IMR-90 (cell line): ENCODE data around the gene AMPD3. TPM values are rescaled to one million over a fixed set of nuclear protein-coding genes. Genes with fewer than 3 reads are reported as not detected.

Source experiments
- ATAC-seq: fragments of 200-7000 bp; cut with Tn5 transposase; 2 replicates; pipeline ENCODE4 v1.9.1; 2020; ENCODE audit warnings: low read depth, mild to moderate bottlenecking, moderate library complexity
- BruUV-seq: library from RNA; stranded (reverse); fragments of 400-500 nt; replicated peaks from 2 replicates; lab custom pipeline; 2021; lab: Mats Ljungman, UMichigan
- CTCF ChIA-PET: fragments of 300-600 bp; formaldehyde crosslinking; extraction: SDS; loops from one replicate; lab custom pipeline; 2021; ENCODE audit warnings: antibody characterized with exemption; lab: Yijun Ruan, JAX
- POLR2A ChIA-PET: fragments of 300-600 bp; sonication (Branson Sonifier 250); formaldehyde crosslinking; loops from one replicate; lab custom pipeline; 2022; ENCODE audit warnings: antibody characterized with exemption; ENCODE audit not compliant: unreplicated experiment; lab: Charles Lee
- DNase-seq: peaks from one replicate; pipeline ENCODE4 v3.0.0; 2013
- H2AFZ ChIP-seq: replicated peaks from 2 replicates; pipeline ENCODE3; 2013; ENCODE audit warnings: low read length, mild to moderate bottlenecking; ENCODE audit not compliant: poor library complexity
- H2AK5ac ChIP-seq: 2 replicates; pipeline ENCODE4 v1.6.1; 2013; ENCODE audit warnings: low read depth, low read length, inconsistent platforms
- H2AK9ac ChIP-seq: replicated peaks from 2 replicates; pipeline ENCODE3; 2013; ENCODE audit warnings: mild to moderate bottlenecking, low read depth, low read length, moderate library complexity; ENCODE audit not compliant: poor library complexity
- H2BK120ac ChIP-seq: 2 replicates; pipeline ENCODE4 v1.6.1; 2013; ENCODE audit warnings: low read depth, low read length, inconsistent platforms
- H2BK15ac ChIP-seq: 3 replicates; pipeline ENCODE4 v1.6.1; 2013; ENCODE audit warnings: low read depth, low read length, inconsistent platforms
- H2BK20ac ChIP-seq: 2 replicates; pipeline ENCODE4 v1.6.1; 2013; ENCODE audit warnings: low read depth, mild to moderate bottlenecking, inconsistent platforms, low read length, moderate library complexity
- H2BK5ac ChIP-seq: 2 replicates; pipeline ENCODE4 v1.6.1; 2013; ENCODE audit warnings: mild to moderate bottlenecking, low read depth, low read length, inconsistent platforms; ENCODE audit not compliant: poor library complexity, severe bottlenecking
- H3K14ac ChIP-seq: replicated peaks from 2 replicates; pipeline ENCODE4 v1.6.1; 2013; ENCODE audit warnings: low read depth, low read length, inconsistent platforms
- H3K18ac ChIP-seq: 2 replicates; pipeline ENCODE4 v1.6.1; 2013; ENCODE audit warnings: low read depth, low read length, control low read depth
- H3K23ac ChIP-seq: 2 replicates; pipeline ENCODE4 v1.6.1; 2013; ENCODE audit warnings: low read depth, low read length, inconsistent platforms
- H3K27ac ChIP-seq: 2 replicates; pipeline ENCODE4 v1.5.1; 2013; ENCODE audit warnings: mild to moderate bottlenecking, control low read depth, low read length; ENCODE audit not compliant: insufficient read depth
- H3K27me3 ChIP-seq: 2 replicates; pipeline ENCODE4 v1.6.1; 2013; ENCODE audit warnings: low read length; ENCODE audit not compliant: control insufficient read depth, insufficient read depth
- H3K36me3 ChIP-seq: 2 replicates; pipeline ENCODE4 v1.6.1; 2013; ENCODE audit warnings: low read length, mixed read lengths; ENCODE audit not compliant: control insufficient read depth, insufficient read depth
- H3K4ac ChIP-seq: 2 replicates; pipeline ENCODE4 v1.6.1; 2013; ENCODE audit warnings: low read depth, low read length, inconsistent platforms
- H3K4me1 ChIP-seq: 2 replicates; pipeline ENCODE4 v1.6.1; 2013; ENCODE audit warnings: low read length, mixed read lengths; ENCODE audit not compliant: control insufficient read depth, insufficient read depth
- H3K4me2 ChIP-seq: 2 replicates; pipeline ENCODE4 v1.6.1; 2013; ENCODE audit warnings: low read depth, mild to moderate bottlenecking, control low read depth, low read length, moderate library complexity
- H3K4me3 ChIP-seq: 2 replicates; pipeline ENCODE4 v1.5.1; 2013; ENCODE audit warnings: low read depth, mild to moderate bottlenecking, control low read depth, low read length, moderate library complexity; ENCODE audit not compliant: insufficient read depth
- H3K56ac ChIP-seq: 2 replicates; pipeline ENCODE4 v1.6.1; 2013; ENCODE audit warnings: low read length, inconsistent platforms; ENCODE audit not compliant: insufficient read depth; ENCODE audit errors: extremely low read depth
- H3K79me1 ChIP-seq, 2 experiments: 2 replicates each; pipeline ENCODE4 v1.6.1; 2013; ENCODE audit warnings: low read length in 2 of 2, inconsistent platforms in 1 of 2, low read depth in 1 of 2
- H3K9ac ChIP-seq: 2 replicates; pipeline ENCODE4 v1.6.1; 2013; ENCODE audit warnings: low read depth, low read length, control low read depth
- H3K9me1 ChIP-seq: 2 replicates; pipeline ENCODE4 v1.6.1; 2013; ENCODE audit warnings: low read length, inconsistent platforms; ENCODE audit not compliant: insufficient read depth
- H3K9me3 ChIP-seq: 2 replicates; pipeline ENCODE4 v1.6.1; 2013; ENCODE audit warnings: low read length; ENCODE audit not compliant: control insufficient read depth, insufficient read depth
- H4K20me1 ChIP-seq: 2 replicates; pipeline ENCODE4 v1.6.1; 2013; ENCODE audit warnings: low read length, inconsistent platforms; ENCODE audit not compliant: insufficient read depth
- H4K5ac ChIP-seq: 2 replicates; pipeline ENCODE4 v1.6.1; 2013; ENCODE audit warnings: mild to moderate bottlenecking, low read depth, low read length, control low read depth
- H4K8ac ChIP-seq, 2 experiments: 2 replicates each; pipeline ENCODE4 v1.6.1; 2013; ENCODE audit warnings: low read depth in 2 of 2, low read length in 2 of 2, control low read depth in 1 of 2, inconsistent platforms in 1 of 2
- H4K91ac ChIP-seq: 2 replicates; pipeline ENCODE4 v1.6.1; 2013; ENCODE audit warnings: low read depth, low read length, inconsistent platforms; ENCODE audit not compliant: insufficient read depth
- CHD1 ChIP-seq: IDR thresholded peaks from 2 replicates; pipeline ENCODE4 v1.6.1; 2012; ENCODE audit warnings: low read depth, low read length, improper control_type of control experiment
- MAFK ChIP-seq: IDR thresholded peaks from 2 replicates; pipeline ENCODE4 v1.6.1; 2012; ENCODE audit warnings: low read depth, low read length, improper control_type of control experiment
- POLR2A ChIP-seq: IDR thresholded peaks from 2 replicates; pipeline ENCODE4 v1.6.1; 2012; ENCODE audit warnings: mild to moderate bottlenecking, low read depth, low read length
- RAD21 ChIP-seq: IDR thresholded peaks from 2 replicates; pipeline ENCODE4 v1.6.1; 2012; ENCODE audit warnings: low read length, improper control_type of control experiment
- RCOR1 ChIP-seq: IDR thresholded peaks from 2 replicates; pipeline ENCODE4 v1.6.1; 2012; ENCODE audit warnings: mild to moderate bottlenecking, low read length, improper control_type of control experiment; ENCODE audit not compliant: insufficient replicate concordance
- USF2 ChIP-seq: fragments of 150-350 bp; IDR thresholded peaks from 2 replicates; pipeline ENCODE4 v1.6.1; 2017; ENCODE audit warnings: mild to moderate bottlenecking, antibody characterized with exemption, low read length, low read depth
- WGBS, 2 experiments: methylation state at CpG; one replicate each; pipeline versions ENCODE4 v1.1.5 to v1.1.7; 2013; ENCODE audit warnings: missing lambda C conversion rate in 2 of 2; ENCODE audit not compliant: insufficient read length in 1 of 2; ENCODE audit errors: extremely low coverage in 2 of 2; 5-methylcytosine and 5-hydroxymethylcytosine counted together
- dilution Hi-C: fragments of 300-500 bp; cut with HindIII; formaldehyde crosslinking; loops from one replicate; pipeline ENCODE4 v1.14.3; 2018; ENCODE audit warnings: low sequenced_read_pairs; ENCODE audit not compliant: unreplicated experiment
- in situ Hi-C: fragments of 300-500 bp; cut with MboI; formaldehyde crosslinking; loops from 3 replicates; pipeline ENCODE4 v1.14.3; 2019; ENCODE audit warnings: low sequenced_read_pairs, inconsistent platforms, mixed read lengths
- intact Hi-C: fragments of 100-400 bp; cut with micrococcal nuclease; formaldehyde crosslinking; loops from 2 replicates; pipeline ENCODE4 v1.10.0; 2022
- polyA plus RNA-seq, 3 experiments: library from polyadenylated mRNA; depleted of rRNA; stranded (reverse); fragments of >200 nt; gene quantifications; 2 replicates each; pipeline ENCODE4 v1.2.3, GENCODE V29; 2012; ENCODE audit warnings: low replicate concordance in 1 of 3
- total RNA-seq: library from RNA; depleted of rRNA; stranded (reverse); fragments of >200 nt; gene quantifications from 2 replicates; pipeline ENCODE4 v1.2.3, GENCODE V29; 2012
- TF ChIP-seq, protein P1 (sequence below): conservative IDR thresholded peaks from 2 replicates; pipeline ENCODE4 v1.5.1; 2012; ENCODE audit warnings: mild to moderate bottlenecking, low read depth, low read length, improper control_type of control experiment

AMPD3 gene
- total and polyA plus RNA-seq, 2 of the 4 experiments (the other 2 are of a cell fraction) = 8.6 to 12.1 TPM

DNA sequence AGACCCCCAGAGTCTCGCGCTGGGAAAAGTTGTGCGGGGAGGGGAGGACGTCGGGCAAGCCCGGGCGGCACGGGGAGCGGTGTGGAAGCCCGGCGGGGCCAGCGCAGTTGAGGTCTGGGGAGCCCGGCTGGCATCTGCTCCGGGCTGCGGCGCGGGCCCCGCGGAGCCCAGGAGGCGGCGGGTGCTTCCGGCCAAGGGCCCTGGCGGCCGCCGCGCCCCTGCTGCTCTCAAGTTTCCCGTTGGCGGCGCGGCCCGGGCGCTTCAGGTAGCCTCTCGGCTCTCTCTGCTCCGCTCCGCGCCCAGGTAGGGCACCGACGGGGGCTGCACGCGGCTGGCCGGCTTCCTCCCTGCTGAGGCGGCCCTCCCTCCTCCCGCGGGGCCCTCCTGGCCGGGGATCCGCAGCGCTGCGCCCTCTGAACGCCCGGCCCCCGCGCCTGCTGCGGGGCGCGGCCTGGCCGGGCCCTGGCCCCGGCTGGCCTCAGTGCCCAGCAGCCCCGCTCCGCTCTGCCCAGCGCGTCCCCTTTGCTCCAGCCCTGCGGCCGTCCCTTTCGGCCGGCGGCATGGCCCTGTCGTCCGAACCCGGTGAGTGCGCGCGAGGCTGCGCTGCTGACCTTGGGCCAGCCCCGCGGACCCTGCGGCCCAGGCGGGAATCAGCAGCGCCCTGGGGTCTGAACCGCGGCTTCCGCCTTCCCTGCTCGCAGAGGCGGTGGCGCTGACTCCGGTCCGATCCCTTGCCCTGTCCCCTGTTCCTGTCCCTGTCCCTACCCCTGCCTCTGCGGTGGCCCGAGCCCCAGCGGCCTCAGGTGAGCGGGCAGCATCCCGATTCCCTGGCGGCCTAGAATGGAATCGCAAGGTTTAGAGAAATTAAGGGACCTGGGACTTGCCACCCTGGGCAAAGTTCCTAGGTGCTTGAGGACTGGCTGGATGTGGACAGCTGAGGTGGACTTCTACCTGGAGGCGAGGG is 4.3 kb upstream of the AMPD3 start (continued):
- no peak for TF ChIP-seq RAD21
- TF ChIP-seq CHD1 = no peak
- no peak for TF ChIP-seq RCOR1

- Histone ChIP-seq H2BK20ac (no peak overlapping the region), H2AK5ac (peak overlapping the region; percentile 75; the same call in 1 of the 2 replicates), H3K4me3 (no peak overlapping the region), H3K79me1 (peaks cover 0 to 13% of the 10 kb centered on the region in 2 experiments; a peak in 3 of 4 replicates), H3K56ac (no peak overlapping the region), H3K23ac (peak overlapping the region; percentile 58; the same call in 1 of the 2 replicates), H3K9ac (no peak overlapping the region), H3K36me3 (no peaks in the 10 kb centered on the region), H4K91ac (peak overlapping the region; percentile 32; the same call in 1 of the 2 replicates), H3K4me2 (no peak overlapping the region), H4K5ac (no peak overlapping the region), H3K4ac (peak overlapping the region; percentile 54), H3K4me1 (peaks cover 15% of the 10 kb centered on the region), H2BK15ac (no peak overlapping the region), H4K20me1 (peaks cover 3% of the 10 kb centered on the region; the same call in 1 of the 2 replicates), H3K27me3 (peaks cover 2% of the 10 kb centered on the region), H3K14ac (no peak overlapping the region), H2AK9ac (peak overlapping the region; percentile 45), H3K9me3 (no peaks in the 10 kb centered on the region), H4K8ac (peak overlapping the region in 1 of 2 experiments; percentile 42; a peak in 1 of 4 replicates), H3K27ac (no peak overlapping the region), H2BK5ac (no peak overlapping the region), H3K9me1 (peaks cover 6% of the 10 kb centered on the region), H2BK120ac (peak overlapping the region; percentile 32; the same call in 1 of the 2 replicates), H3K18ac (no peak overlapping the region), H2AFZ (no peak overlapping the region)
- intact Hi-C loops = no loop called here
- CTCF ChIA-PET = no interaction called here
- BruUV-seq = no TSS peak
- ATAC-seq (no peak), DNase-seq (no peak)
- WGBS, 2 experiments = 64% methylated on average over 2 of the region's 4 CpGs; no CpG with 5 or more reads in 1 of the 2 experiments
- POLR2A ChIA-PET = no interaction called here
- no peak for TF ChIP-seq MAFK
- no peak for TF ChIP-seq USF2
- TF ChIP-seq, protein P1, sequence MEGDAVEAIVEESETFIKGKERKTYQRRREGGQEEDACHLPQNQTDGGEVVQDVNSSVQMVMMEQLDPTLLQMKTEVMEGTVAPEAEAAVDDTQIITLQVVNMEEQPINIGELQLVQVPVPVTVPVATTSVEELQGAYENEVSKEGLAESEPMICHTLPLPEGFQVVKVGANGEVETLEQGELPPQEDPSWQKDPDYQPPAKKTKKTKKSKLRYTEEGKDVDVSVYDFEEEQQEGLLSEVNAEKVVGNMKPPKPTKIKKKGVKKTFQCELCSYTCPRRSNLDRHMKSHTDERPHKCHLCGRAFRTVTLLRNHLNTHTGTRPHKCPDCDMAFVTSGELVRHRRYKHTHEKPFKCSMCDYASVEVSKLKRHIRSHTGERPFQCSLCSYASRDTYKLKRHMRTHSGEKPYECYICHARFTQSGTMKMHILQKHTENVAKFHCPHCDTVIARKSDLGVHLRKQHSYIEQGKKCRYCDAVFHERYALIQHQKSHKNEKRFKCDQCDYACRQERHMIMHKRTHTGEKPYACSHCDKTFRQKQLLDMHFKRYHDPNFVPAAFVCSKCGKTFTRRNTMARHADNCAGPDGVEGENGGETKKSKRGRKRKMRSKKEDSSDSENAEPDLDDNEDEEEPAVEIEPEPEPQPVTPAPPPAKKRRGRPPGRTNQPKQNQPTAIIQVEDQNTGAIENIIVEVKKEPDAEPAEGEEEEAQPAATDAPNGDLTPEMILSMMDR = no peak
- no peak for TF ChIP-seq POLR2A
- dilution Hi-C loops = no loop called here
- in situ Hi-C loops = no loop called here
Observed at GRCh38 chr11:10451426-10452116, 3.5 kb upstream of the AMPD3 start.
